Esophagus muscularis mucosa (tissue), 4 donors: ENCODE data around the gene YEATS4.

Experiments
- CTCF ChIP-seq, 3 experiments: fragments of 200-600 bp in 2 of 3; fragments of 450-650 bp in 1 of 3; sonication (generic) in 2 of 3; IDR thresholded peaks; one replicate each; pipeline ENCODE4 v1.5.1; 2017 to 2019; ENCODE audit warnings: antibody characterized with exemption in 3 of 3, mild to moderate bottlenecking in 2 of 3, moderate library complexity in 1 of 3
- EP300 ChIP-seq: sonication (generic); formaldehyde crosslinking; IDR thresholded peaks from one replicate; pipeline ENCODE4 v1.6.1; 2017; ENCODE audit warnings: antibody characterized with exemption
- POLR2A ChIP-seq: fragments of 450-650 bp; IDR thresholded peaks from one replicate; pipeline ENCODE4 v1.6.1; 2017; ENCODE audit warnings: antibody characterized with exemption, moderate library complexity, mild to moderate bottlenecking, low read depth

GRCh38 chr12:69360348-69360672 is 767 bp downstream of the YEATS4 start:
- no peak for TF ChIP-seq EP300
- no peak for TF ChIP-seq POLR2A
- TF ChIP-seq CTCF (IDR thresholded peaks at IDR 0.05): no peak
